Suprapubic skin (tissue), 3 donors: ENCODE measurements around the gene CREB1.

Experiments
- EP300 ChIP-seq: sonication (generic); formaldehyde crosslinking; IDR thresholded peaks from one replicate; pipeline ENCODE4 v1.6.1; 2017; ENCODE audit warnings: antibody characterized with exemption
- POLR2A ChIP-seq, 2 donors: fragments of 450-650 bp; IDR thresholded peaks; one replicate each; pipeline ENCODE4 v1.6.1; 2017; ENCODE audit warnings: antibody characterized with exemption in 2 of 2, mild to moderate bottlenecking in 2 of 2, moderate library complexity in 2 of 2
- TF ChIP-seq, protein P1 (sequence below), 2 donors: fragments of 200-600 bp in 1 of 2; fragments of 450-650 bp in 1 of 2; sonication (generic) in 1 of 2; IDR thresholded peaks; one replicate each; pipeline ENCODE4 v1.5.1; 2016 to 2019; ENCODE audit warnings: antibody characterized with exemption in 2 of 2, mild to moderate bottlenecking in 1 of 2, moderate library complexity in 1 of 2

DNA sequence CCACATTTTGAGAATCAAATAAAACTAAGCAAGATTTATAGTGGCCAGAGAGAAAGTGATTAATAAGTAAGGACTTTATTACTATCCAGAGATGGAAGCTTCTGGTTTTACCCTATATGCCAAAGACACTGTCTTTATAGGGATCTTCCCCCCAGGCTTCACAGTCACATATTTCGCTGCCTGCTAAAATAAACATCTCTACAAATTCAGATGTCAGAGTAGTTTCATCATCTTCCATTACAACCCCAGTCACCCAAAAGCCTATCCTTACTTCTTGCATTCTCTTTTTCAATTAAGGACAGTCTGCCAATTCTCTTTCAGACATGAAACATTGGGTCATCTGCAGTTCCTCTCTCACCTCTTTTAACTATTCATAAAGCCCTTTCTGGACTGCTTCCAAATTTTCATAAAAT, 28.3 kb downstream of the CREB1 start:
- TF ChIP-seq, protein P1, sequence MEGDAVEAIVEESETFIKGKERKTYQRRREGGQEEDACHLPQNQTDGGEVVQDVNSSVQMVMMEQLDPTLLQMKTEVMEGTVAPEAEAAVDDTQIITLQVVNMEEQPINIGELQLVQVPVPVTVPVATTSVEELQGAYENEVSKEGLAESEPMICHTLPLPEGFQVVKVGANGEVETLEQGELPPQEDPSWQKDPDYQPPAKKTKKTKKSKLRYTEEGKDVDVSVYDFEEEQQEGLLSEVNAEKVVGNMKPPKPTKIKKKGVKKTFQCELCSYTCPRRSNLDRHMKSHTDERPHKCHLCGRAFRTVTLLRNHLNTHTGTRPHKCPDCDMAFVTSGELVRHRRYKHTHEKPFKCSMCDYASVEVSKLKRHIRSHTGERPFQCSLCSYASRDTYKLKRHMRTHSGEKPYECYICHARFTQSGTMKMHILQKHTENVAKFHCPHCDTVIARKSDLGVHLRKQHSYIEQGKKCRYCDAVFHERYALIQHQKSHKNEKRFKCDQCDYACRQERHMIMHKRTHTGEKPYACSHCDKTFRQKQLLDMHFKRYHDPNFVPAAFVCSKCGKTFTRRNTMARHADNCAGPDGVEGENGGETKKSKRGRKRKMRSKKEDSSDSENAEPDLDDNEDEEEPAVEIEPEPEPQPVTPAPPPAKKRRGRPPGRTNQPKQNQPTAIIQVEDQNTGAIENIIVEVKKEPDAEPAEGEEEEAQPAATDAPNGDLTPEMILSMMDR (IDR thresholded peaks at IDR 0.05), result no peak
- TF ChIP-seq POLR2A (IDR thresholded peaks at IDR 0.05) (no peak), EP300 (no peak)
